ENCODE measurements around the gene RNF167.

The RNF167 gene

GRCh38 chr17:4944554-4945175 lies 4.6 kb downstream of the RNF167 start:
- no peak for TF ChIP-seq CTCF (IDR thresholded peaks at IDR 0.05; ENCODE audit: poor library complexity, severe bottlenecking)
- H3K36me3 ChIP-seq (ENCODE audit: low read depth): peaks cover 58% of the 10 kb centered on the region
- H3K4me1 ChIP-seq (ENCODE audit: insufficient read depth, poor library complexity, severe bottlenecking): peaks cover 29% of the 10 kb centered on the region
- DNase-seq (ENCODE audit: low spot score) (no peak), ATAC-seq (ENCODE audit: low read depth) (no peak)
- H3K4me3 ChIP-seq (ENCODE audit: severe bottlenecking): no peak overlapping the region
- H3K27ac ChIP-seq (ENCODE audit: poor library complexity, severe bottlenecking): peak overlapping the region; percentile 99
- H3K27me3 ChIP-seq (ENCODE audit: insufficient read depth, poor library complexity, severe bottlenecking): no peaks in the 10 kb centered on the region
- no peaks in the 10 kb centered on the region for H3K9me3 ChIP-seq (ENCODE audit: severe bottlenecking)

GRCh38 chr17:4945176-4945943 lies 5.3 kb downstream of the RNF167 start:
- H3K27me3 ChIP-seq (ENCODE audit: insufficient read depth, poor library complexity, severe bottlenecking): no peaks in the 10 kb centered on the region
- H3K4me3 ChIP-seq (ENCODE audit: severe bottlenecking): no peak overlapping the region
- peaks cover 58% of the 10 kb centered on the region for H3K36me3 ChIP-seq (ENCODE audit: low read depth)
- H3K27ac ChIP-seq (ENCODE audit: poor library complexity, severe bottlenecking): peak overlapping the region; percentile 99
- peak; percentile 92 for DNase-seq (ENCODE audit: low spot score)
- ATAC-seq (ENCODE audit: low read depth): peak; percentile 60
- H3K9me3 ChIP-seq (ENCODE audit: severe bottlenecking): no peaks in the 10 kb centered on the region
- TF ChIP-seq CTCF (IDR thresholded peaks at IDR 0.05; ENCODE audit: poor library complexity, severe bottlenecking): no peak
- H3K4me1 ChIP-seq (ENCODE audit: insufficient read depth, poor library complexity, severe bottlenecking): peaks cover 29% of the 10 kb centered on the region

DNA sequence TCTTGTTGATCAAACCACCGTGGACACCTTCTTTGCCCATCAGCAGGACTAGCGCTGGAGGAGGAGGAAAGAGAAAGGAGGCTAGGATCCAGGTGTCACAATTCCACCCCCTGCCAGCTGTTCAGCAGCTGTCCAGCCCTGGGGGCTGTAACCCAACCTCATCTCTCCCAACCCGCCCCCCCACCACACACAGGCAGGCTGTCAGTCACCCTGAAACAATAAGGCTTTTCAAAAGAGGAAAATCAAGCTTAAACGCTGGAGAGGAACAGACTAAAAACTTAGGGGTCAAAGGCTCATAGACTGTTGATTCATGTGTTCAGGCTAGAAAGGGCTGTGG lies 5.8 kb downstream of the RNF167 start:
- H3K4me3 ChIP-seq (ENCODE audit: severe bottlenecking): peak overlapping the region; percentile 88
- no peak for TF ChIP-seq CTCF (IDR thresholded peaks at IDR 0.05; ENCODE audit: poor library complexity, severe bottlenecking)
- H3K4me1 ChIP-seq (ENCODE audit: insufficient read depth, poor library complexity, severe bottlenecking): peaks cover 29% of the 10 kb centered on the region
- no peaks in the 10 kb centered on the region for H3K27me3 ChIP-seq (ENCODE audit: insufficient read depth, poor library complexity, severe bottlenecking)
- peaks cover 58% of the 10 kb centered on the region for H3K36me3 ChIP-seq (ENCODE audit: low read depth)
- H3K9me3 ChIP-seq (ENCODE audit: severe bottlenecking): no peaks in the 10 kb centered on the region
- DNase-seq (ENCODE audit: low spot score) (no peak), ATAC-seq (ENCODE audit: low read depth) (no peak)
- H3K27ac ChIP-seq (ENCODE audit: poor library complexity, severe bottlenecking): peak overlapping the region; percentile 99

DNA sequence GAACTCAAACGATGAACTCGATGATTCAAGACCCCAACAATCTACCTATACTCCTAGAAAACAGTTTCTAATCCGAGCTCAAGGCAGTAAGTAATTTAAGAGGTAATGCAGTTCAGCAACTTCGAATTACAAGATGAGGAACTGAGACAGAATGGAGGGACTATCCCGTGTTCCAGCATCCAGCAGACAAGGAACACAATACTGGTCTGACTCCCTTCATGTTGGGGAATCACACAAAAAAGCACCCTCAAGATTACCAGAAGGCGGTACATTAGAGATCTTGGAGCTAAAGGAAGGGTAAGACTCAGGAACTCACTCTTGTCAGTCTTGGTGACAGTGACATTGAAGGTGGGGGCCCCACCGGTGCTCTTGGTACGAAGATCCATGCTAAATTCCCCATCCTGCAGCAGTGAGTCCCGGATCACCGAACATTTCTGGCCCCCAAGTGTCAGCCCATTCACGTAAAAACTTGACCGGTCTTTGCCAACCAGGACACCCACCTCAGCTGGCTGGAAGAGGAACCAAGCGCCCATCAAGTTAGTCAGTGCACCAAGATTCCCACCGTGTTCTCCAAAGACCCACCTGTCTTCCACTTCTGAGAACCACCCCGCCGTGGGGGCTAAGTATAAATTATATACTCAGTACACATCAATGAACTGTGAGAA lies 6.4 kb downstream of the RNF167 start:
- DNase-seq (ENCODE audit: low spot score) (no peak), ATAC-seq (ENCODE audit: low read depth) (no peak)
- Histone ChIP-seq H3K4me3 (ENCODE audit: severe bottlenecking) (peak overlapping the region; percentile 88), H3K27me3 (ENCODE audit: insufficient read depth, poor library complexity, severe bottlenecking) (no peaks in the 10 kb centered on the region), H3K36me3 (ENCODE audit: low read depth) (peaks cover 55% of the 10 kb centered on the region), H3K27ac (ENCODE audit: poor library complexity, severe bottlenecking) (peak overlapping the region; percentile 99), H3K9me3 (ENCODE audit: severe bottlenecking) (no peaks in the 10 kb centered on the region), H3K4me1 (ENCODE audit: insufficient read depth, poor library complexity, severe bottlenecking) (peaks cover 26% of the 10 kb centered on the region)
- no peak for TF ChIP-seq CTCF (IDR thresholded peaks at IDR 0.05; ENCODE audit: poor library complexity, severe bottlenecking)

Measured in RWPE2 (cell line).